GM19455 (cell line): ENCODE results near the gene RNF44.

Experiments
- ATAC-seq: cut with Tn5 transposase; IDR thresholded peaks from one replicate; pipeline ENCODE4 v1.9.1; 2021; ENCODE audit not compliant: unreplicated experiment

The RNF44 gene

DNA sequence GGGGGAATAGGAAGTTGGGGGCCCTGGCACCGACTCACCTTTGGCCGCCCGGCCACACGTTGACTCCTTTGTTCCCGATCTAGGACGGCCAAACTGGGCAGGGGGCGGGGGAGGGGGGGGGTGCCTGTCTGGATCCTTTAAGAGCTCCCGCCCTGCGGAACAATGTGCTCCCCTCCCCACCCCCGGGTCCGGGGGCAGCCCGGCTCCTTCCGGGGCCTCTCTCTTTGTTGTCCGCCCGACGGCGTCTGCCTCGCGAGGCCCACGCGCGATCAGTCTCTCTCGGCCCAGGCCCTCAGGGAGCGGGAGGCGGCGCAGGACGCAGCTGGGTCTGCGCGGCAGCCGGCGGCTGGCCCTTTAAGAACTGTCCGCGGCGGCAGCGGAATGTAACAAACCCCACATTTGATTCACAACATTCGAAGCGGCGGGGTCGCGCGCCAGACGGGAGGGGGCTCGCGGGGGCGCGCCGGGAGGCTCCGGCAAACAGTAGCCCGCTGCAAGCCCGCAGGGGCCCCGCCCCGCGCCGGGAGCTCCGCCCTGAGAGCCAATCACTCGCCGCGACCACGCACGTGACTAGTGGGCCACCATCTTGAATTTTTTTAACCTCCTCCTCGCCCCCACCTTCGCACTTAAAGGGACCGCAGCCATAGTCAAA, at the start of gene RNF44:
Gene RNF44, minus strand, starts transcription at position 501 of the 652 bp plus-strand sequence. CDS start 4,930 bp downstream, outside the sequence.
- ATAC-seq: peak; percentile 55

DNA sequence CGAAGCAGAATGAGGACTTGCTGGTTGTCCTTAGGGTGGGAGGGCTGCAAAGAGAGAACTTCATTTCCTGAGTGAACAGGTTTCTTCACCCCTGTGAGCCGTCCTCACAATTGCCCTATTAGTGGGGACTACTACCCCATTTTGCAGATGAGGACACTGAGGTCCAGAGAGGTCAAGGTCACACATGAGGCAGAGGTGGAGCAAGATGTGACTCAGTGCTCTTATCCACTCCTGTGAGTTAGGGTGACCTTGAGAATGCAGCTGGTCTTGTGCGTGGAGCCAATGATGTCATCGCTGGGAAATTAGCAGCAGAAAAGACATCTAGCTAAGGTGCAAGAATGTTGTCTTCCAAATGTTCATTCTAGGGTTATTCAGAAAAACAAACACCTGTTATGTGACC, 45.9 kb upstream of the RNF44 start:
- no peak for ATAC-seq

- no peak for ATAC-seq
These were observed 44.2 kb upstream of the RNF44 start for GRCh38 chr5:176581361-176581760.

- ATAC-seq: no peak
These were observed 42.1 kb upstream of the RNF44 start for GRCh38 chr5:176579323-176579722.

DNA sequence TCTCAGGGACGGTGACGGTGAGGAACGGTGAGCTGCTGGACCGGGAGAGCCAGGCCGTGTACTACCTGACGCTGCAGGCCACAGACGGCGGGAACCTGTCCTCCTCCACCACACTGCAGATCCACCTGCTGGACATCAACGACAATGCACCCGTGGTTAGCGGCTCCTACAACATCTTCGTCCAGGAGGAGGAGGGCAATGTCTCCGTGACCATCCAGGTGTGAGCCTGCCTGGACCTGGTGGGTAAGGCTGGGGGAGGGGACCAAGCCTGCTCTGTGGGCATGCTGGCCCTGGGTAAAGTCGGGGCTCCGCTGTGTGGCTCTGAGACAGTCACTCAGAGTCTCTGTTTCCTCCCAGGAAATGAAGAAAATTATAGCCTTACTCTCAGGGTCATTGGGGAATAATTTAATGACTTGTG, 41.2 kb upstream of the RNF44 start:
- ATAC-seq: no peak

DNA sequence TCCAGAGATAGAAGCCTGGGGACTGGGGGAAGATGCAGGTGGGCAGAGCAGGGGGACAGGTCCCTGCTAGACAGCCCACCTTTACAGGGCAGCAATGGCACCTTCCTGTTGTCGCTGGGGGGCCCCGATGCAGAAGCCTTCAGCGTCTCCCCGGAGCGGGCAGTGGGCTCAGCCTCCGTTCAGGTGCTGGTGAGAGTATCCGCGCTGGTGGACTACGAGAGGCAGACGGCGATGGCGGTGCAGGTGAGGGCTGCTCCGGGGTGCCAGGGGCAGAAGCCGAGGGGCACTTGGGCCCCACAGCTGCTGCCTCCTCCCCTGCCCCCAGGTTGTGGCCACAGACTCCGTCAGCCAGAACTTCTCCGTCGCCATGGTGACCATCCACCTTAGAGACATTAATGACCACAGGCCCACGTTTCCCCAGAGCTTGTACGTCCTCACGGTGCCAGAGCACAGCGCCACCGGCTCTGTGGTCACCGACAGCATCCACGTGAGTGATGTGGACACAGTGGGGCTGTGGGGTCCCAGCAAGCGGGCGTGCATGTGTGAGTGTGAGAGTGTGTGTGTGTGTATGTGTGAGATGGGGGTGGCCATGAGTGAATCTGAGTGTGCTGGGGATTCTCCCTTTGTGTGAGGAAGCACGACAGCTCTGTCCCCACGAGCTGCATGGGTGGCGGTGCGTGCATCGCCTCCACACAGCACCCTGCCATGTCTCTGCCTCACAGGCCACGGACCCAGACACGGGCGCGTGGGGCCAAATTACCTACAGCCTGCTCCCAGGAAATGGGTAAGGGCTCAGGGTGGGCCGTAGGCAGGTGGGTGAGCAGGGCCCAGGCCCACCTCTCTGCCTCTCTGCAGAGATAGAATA, 40.3 kb upstream of the RNF44 start:
- no peak for ATAC-seq

DNA sequence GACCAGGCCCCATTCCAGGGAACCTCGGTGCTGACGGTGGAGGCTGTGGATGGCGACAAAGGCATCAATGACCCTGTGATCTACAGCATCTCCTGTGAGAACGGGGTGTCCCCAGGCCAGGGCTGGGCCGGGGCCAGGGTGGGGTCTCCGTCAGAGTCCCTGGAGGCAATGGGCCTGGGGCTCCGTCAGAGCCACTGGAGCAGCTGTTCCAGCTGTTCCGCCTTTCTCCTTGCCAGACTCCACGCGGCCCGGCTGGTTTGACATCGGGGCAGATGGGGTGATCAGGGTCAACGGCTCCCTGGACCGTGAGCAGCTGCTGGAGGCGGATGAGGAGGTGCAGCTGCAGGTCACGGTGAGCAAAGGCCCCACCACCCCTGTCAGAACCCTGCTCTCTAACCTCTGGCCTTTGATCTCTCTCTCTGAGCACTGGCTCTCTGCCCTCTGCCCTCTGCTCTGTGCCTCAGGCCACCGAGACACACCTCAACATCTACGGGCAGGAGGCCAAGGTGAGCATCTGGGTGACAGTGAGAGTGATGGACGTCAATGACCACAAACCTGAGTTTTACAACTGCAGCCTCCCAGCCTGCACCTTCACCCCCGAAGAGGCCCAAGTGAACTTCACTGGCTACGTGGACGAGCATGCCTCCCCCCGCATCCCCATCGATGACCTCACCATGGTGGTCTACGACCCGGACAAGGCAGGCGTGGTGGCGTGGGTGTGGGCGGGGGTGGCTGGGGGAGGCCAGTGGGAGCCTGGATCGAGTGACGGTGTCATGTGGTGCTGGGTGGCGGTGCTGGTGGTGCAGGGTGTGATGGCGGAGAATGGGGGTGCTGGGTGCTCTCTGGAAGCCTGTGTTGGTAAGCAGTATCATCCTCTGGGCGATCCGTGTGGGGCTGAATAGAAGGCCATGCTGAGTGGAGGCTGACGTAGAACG, 38.6 kb upstream of the RNF44 start:
- ATAC-seq: no peak

DNA sequence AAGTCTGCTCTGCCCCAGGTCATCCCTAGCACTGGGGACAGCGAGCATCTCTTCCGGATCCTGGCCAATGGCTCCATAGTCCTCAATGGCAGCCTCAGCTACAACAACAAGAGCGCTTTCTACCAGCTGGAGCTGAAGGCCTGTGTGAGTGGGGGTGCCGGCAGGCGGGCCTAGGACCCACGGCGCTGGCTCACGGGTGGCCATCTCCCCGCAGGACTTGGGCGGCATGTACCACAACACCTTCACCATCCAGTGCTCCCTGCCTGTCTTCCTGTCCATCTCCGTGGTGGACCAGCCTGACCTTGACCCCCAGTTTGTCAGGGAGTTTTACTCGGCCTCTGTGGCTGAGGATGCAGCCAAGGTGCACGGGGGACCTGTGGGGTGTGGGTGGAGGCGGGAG, 37.9 kb upstream of the RNF44 start:
- ATAC-seq: no peak

DNA sequence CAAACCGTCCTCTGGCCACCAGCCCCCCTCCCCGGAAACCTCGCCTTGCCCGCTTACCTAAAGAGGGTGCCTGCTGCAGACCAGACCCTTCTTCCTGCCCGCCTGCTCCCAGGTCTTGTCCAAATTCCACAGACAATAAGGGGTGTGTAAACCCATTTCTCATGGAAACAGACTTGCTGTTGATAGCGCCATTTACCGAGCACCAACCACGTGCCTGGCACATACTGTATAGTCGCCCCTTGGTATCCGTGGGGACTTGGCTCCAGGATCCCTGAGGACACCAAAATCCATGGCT, 37.0 kb upstream of the RNF44 start:
- ATAC-seq: no peak

DNA sequence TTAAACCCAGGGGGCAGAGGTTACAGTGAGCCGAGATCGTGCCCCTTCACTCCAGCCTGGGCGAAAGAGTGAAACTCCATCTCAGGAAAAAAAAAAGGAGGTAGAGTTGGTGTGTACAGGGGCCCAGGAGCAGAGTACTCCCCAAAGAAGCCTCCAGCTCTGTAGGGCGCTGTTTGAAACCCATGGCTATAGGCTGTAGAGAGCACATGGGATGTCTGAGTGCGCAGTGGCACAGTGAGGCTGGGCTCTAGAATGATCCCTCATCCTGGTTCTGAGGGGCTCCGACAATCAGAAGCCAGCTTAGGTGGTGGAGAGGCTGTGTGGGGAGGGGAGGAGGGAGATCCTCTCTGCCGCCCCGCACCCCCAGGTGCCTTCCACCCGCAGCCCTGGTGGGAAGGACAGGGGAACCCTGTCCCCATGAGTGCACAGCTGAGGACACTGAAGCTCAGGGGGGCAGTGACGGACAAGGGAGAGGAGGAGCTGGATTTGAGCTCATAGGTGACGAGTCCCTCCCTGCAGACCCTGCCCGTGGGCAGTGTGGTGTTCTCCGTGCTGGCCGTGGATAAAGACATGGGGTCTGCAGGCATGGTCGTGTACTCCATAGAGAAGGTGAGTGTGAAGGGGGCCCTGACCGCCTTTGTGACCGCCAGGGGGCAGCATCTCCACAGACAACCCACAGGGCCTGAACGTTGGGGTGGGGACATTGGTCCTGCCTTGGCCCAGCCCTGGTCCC, 36.5 kb upstream of the RNF44 start:
- ATAC-seq: peak; percentile 73

DNA sequence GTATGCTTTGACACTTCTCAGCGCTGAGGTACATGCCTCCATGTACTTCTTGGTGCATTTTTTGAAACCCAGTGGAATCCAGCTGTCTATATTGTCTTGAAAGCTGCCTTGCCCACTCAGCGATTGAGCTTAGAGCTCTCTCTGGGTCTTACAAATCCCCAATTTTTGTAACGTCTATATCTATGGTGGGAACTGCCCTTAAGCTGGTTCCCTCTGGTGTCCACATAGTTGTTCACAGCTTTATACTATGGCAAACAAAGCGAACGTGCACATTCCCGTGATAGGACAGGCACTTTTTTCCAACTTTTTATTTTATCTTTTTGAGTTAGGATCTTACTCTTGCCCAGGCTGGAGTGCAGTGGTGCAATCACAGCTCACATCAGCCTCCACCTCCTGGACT, 32.8 kb upstream of the RNF44 start:
- ATAC-seq: no peak

GRCh38 chr5:176568657-176569056, 31.5 kb upstream of the RNF44 start:
- no peak for ATAC-seq

DNA sequence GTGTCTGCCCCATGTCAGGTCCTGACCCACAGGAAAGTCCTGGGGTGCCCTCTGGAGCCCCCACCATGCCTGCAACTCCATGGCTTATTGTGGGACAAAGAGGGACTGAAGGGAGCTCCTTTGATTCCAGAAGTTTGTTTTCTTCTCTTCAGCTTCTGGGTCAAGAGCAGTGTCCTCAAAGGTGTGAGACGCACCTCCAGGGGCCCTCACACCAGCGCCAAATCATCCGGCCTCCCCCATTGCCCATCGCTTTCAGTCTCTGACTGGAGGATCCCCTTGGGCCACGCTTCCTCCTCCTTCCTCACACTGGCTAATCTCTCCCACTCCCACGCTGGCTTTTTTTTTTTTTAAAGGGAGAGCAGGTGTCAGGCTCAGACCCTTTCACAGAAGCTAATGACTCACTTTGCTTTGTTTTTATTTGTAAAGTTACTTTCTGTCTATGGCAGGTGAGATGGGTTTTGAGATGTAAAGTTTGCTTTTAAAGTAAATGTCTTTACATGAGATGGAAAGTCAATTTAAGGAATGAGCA, 28.6 kb upstream of the RNF44 start:
- ATAC-seq: no peak

- ATAC-seq: no peak
These were observed 26.8 kb upstream of the RNF44 start for GRCh38 chr5:176564002-176564401.

GRCh38 chr5:176562189-176562588, 25.0 kb upstream of the RNF44 start:
- no peak for ATAC-seq

GRCh38 chr5:176561259-176561658, 24.1 kb upstream of the RNF44 start:
- ATAC-seq: no peak

- no peak for ATAC-seq
These were observed 23.2 kb upstream of the RNF44 start for GRCh38 chr5:176560364-176560763.

DNA sequence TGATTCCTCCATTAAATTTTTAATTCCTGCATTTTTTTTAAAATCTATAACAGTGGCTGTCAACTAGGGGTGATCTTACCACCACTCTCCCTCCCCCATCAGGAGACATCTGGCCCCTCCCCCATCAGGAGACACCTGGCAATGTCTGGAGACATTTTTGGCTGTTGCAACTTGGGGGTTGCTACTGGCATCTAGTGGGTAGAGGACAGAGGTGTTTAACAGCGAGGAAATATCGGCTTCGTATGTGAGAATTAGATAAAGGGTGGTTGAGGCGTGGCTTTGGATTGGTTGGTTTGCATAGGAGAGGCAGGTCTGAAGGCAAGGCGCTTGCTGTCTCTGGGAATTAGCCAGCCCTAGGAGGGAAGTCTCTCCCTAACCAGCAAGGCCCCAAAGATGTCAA, 22.5 kb upstream of the RNF44 start:
- ATAC-seq: no peak

- ATAC-seq: no peak
These were observed 20.6 kb upstream of the RNF44 start for GRCh38 chr5:176557846-176558245.

DNA sequence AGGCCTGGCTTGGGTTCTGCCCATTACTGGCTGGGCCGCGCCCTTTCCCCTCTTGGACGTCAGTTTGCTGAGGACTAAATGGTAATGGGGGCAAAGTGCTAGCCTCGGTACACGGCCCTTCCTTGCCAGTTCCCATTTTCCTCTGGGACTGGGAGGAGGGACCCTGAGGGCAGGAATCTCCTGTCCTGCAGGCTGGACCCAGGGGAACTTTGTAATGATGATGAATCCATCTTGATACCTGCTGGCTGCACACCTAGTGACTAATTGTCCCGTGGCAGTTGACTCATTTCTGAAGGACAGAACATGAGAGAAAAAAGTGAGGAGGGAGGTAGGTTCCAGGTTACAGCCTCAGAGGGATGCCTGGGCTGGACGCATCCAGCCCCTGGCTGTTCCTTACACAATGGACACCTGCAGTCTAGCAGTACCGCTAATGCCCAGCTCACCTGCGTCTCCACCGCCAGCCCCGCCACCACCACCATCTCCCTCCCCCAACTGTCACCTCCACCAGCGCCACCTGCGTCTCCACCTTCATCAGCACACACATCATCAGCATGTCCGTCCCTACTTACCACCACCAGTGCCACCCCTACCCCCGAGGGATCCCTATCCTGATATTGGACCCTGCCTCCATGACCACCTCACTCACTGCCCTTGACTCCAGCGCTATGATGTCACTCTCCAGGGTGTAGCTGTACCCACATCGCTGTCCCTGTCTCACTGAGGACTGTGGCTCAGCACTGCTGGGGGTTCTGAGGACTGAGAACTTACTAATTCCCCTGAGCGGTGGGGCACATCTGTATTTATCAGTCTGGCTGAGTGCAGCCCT, 16.3 kb upstream of the RNF44 start:
- ATAC-seq: no peak
